Endothelial cell of umbilical vein (primary cell): Measurements from ENCODE around the gene KRTCAP2.

ENCODE experiments used
- MYC ChIP-seq: IDR thresholded peaks from one replicate; pipeline ENCODE4 v1.6.1; 2011; ENCODE audit warnings: mild to moderate bottlenecking, low read depth, low read length
- POLR2A ChIP-seq: IDR thresholded peaks from 2 replicates; pipeline ENCODE4 v1.6.1; 2012; ENCODE audit warnings: low read depth, mild to moderate bottlenecking, control low read depth, low read length
- POLR2AphosphoS5 ChIP-seq: IDR thresholded peaks from 2 replicates; pipeline ENCODE4 v1.6.1; 2012; ENCODE audit warnings: low read depth, mild to moderate bottlenecking, control low read depth, low read length, moderate library complexity; ENCODE audit not compliant: insufficient read depth
- TF ChIP-seq, protein P1 (sequence below), 2 donors: IDR thresholded peaks; 1 replicate in 1 of 2; 2 replicates in 1 of 2; pipeline ENCODE4 v1.5.1; 2011; ENCODE audit warnings: low read length in 2 of 2, mild to moderate bottlenecking in 2 of 2, moderate library complexity in 2 of 2, control low read depth in 1 of 2, inconsistent platforms in 1 of 2, low read depth in 1 of 2; ENCODE audit not compliant: insufficient read depth in 1 of 2; ENCODE audit errors: extremely low read depth in 1 of 2

DNA sequence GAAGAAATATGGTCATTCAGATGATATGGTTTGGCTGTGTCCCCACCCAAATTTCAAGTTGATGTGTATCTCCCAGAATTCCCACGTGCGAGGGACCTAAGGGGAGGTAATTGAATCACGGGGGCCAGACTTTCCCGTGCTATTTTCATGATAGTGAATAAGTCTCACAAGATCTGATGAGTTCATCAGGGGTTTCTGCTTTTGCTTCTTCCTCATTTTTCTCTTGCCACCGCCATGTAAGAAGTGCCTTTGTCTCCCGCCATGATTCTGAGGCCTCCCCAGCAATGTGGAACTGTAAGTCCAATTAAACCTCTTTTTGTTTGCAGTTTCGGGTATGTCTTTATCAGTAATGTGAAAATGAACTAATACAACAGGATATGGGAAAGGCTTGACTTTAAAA is 31.4 kb downstream of the KRTCAP2 start:
- TF ChIP-seq, protein P1, sequence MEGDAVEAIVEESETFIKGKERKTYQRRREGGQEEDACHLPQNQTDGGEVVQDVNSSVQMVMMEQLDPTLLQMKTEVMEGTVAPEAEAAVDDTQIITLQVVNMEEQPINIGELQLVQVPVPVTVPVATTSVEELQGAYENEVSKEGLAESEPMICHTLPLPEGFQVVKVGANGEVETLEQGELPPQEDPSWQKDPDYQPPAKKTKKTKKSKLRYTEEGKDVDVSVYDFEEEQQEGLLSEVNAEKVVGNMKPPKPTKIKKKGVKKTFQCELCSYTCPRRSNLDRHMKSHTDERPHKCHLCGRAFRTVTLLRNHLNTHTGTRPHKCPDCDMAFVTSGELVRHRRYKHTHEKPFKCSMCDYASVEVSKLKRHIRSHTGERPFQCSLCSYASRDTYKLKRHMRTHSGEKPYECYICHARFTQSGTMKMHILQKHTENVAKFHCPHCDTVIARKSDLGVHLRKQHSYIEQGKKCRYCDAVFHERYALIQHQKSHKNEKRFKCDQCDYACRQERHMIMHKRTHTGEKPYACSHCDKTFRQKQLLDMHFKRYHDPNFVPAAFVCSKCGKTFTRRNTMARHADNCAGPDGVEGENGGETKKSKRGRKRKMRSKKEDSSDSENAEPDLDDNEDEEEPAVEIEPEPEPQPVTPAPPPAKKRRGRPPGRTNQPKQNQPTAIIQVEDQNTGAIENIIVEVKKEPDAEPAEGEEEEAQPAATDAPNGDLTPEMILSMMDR (IDR thresholded peaks at IDR 0.05; ENCODE audit: extremely low read depth in 1 of 2, insufficient read depth in 1 of 2, low read depth in 1 of 2, low read length in 2 of 2) = no peak
- TF ChIP-seq POLR2A (no peak), MYC (no peak), POLR2AphosphoS5 (no peak)
